GM19324 (cell line): ENCODE results near the gene KRTAP5-6.

Source experiments
- ATAC-seq: cut with Tn5 transposase; IDR thresholded peaks from one replicate; pipeline ENCODE4 v1.9.1; 2021; ENCODE audit warnings: mild to moderate bottlenecking, moderate library complexity; ENCODE audit not compliant: unreplicated experiment, low FRiP score

KRTAP5-6 gene, protein sequence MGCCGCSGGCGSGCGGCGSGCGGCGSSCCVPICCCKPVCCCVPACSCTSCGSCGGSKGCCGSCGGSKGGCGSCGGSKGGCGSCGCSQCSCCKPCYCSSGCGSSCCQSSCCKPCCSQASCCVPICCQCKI

DNA sequence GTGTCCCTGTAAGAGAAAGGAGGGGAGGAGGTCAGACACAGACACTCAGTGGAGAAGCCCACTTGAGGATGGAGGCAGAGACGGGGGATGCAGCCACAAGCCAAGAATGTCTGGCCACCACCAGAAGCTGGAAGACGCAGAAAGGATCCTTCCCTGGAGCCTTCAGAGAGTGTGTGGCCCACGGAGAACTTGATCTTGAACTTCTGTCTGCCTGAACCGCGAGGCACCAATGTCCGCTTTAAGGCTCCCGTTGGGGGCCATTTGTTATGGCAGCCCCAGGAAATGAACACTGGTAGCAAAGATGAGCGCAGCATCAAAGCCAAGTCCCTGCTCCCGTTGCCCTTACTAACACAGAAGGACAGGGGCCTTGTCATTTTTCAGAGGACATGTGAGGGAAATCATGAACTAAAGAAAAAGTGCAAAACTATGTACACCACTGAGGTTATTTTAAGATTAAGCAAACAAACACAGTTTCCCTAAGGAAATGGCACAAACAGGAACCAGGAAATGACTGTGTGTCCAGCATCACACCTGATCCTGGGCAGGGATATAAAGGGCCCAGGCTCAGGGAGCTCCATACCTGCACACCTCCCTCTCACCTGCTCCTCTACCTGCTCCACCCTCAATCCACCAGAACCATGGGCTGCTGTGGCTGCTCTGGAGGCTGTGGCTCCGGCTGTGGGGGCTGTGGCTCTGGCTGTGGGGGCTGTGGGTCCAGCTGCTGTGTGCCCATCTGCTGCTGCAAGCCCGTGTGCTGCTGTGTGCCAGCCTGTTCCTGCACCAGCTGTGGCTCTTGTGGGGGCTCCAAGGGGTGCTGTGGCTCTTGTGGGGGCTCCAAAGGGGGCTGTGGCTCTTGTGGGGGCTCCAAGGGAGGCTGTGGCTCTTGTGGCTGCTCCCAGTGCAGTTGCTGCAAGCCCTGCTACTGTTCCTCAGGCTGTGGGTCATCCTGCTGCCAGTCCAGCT, at the start of gene KRTAP5-6:
Gene KRTAP5-6, plus strand, starts transcription at position 588 of the 963 bp plus-strand sequence. Its CDS starts 51 bp downstream, at position 639.
- no peak for ATAC-seq

DNA sequence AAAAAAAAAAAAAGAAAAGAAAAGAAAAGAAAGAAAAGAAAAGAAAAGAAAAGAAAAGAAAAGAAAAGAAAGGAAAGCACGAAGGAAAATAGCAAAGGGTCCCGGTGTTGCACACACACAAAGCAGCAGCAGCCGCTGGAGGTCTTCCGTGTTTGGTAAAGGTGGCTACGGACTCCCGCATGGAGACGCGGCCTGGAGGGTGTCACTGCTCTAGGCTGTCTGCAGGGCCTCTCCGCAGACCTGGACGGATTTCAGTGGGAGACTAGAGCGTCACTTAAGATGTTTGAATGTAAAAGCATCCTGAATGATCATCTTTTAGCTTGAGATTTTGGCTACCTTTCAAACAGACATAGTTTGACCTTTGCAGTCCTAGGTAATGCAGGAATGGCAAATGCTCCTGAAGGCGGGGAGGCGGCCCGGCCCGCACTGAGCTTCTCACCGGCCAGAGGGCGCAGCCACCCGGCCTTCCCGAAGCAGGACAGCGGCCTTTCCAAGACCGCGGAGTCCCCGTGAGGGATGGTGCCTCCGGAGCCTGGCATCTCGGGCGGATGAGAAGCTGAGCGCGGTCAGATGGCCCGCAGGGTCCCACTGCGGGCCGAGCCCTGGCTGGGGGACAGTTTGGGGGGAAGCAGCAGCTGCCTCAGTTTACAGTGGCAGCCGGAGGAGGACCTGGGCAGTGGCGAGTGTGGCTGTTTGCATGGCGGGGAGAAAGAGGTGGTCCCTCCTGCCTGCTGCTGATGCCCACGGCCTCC, 48.9 kb upstream of the KRTAP5-6 start:
- ATAC-seq: no peak

GRCh38 chr11:1648653-1649420, 48.2 kb upstream of the KRTAP5-6 start:
- ATAC-seq: no peak

DNA sequence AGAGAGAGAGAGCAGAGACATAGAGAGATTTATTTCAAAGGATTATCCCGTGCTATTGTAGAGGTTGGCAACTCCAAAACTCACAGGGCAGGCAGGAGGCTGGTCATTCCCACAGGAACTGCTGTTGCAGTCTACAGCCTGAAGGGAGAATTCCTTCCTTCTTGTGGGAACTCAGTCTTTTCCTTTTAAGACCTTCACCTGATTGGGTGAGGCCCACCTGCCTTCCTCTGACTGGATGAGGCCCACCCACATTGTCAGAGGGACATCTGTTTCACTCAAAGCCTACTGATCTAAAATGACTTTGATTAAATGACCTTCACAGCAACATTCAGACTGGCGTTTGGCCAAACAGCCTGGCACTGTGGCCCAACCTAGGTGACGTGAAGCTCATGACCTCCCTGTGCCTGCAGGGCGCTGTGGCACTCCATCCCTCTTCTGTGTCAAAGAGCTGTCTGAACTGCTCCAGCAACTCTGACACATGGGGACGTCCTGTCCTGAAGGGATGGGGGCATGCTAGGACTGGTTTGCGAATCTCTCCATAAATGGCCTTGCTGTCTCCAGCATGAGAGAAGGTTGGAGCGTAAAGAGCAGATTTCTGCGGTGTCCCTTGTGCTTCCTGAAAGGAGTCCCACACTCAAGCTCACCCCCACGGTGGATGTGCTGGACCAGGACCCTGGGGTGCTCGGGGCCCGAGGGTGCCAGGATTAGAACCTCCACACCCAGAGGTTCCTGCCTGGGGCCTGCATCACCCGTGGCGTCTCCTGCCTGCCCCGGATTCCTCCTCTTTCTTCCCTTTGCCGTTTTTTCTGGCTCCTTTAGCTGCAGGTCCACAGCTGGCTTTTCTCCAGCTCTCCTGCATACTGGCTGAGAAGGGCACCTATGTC, 46.7 kb upstream of the KRTAP5-6 start:
- no peak for ATAC-seq

- ATAC-seq: no peak
These were observed 46.1 kb upstream of the KRTAP5-6 start for GRCh38 chr11:1650918-1651262.

- no peak for ATAC-seq
These were observed 45.5 kb upstream of the KRTAP5-6 start for GRCh38 chr11:1651411-1651980.

DNA sequence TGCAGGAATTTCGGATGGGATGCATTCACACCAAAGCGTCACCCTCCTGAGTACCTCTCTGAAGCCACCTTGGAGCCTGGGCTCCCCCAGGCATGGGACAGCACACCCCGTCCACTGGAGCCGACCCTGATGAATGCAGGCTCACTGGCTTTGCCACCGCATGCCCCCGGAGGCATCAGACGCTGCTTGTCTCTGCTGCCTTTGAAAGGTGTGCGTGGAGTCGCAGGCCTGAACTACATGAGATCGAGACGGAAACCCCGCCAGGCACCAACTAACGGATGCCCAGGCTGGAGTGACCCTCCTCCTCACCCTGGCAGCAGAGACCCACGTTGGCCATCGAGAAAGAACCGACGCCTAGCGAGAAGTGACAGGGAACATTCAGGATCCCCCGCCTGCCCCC, 45.0 kb upstream of the KRTAP5-6 start:
- ATAC-seq: no peak

DNA sequence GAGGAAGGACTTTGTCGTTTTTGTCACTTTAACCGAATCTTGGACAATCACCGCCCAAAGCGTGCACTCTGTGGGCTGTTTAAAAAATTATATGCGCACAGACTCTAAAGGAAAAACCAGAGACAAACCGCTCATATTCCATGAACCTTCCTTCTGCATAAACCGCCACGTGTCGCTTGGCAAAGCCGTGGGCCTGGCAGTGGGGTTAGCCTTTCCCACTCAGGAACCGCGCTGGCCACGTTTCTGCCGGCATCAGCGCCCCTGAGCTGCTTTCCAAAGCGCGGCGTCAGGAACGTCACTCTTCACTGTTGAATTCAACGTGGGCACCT, 44.6 kb upstream of the KRTAP5-6 start:
- ATAC-seq: no peak

GRCh38 chr11:1652771-1653540, 44.0 kb upstream of the KRTAP5-6 start:
- no peak for ATAC-seq

GRCh38 chr11:1653541-1654387, 43.2 kb upstream of the KRTAP5-6 start:
- ATAC-seq: no peak

DNA sequence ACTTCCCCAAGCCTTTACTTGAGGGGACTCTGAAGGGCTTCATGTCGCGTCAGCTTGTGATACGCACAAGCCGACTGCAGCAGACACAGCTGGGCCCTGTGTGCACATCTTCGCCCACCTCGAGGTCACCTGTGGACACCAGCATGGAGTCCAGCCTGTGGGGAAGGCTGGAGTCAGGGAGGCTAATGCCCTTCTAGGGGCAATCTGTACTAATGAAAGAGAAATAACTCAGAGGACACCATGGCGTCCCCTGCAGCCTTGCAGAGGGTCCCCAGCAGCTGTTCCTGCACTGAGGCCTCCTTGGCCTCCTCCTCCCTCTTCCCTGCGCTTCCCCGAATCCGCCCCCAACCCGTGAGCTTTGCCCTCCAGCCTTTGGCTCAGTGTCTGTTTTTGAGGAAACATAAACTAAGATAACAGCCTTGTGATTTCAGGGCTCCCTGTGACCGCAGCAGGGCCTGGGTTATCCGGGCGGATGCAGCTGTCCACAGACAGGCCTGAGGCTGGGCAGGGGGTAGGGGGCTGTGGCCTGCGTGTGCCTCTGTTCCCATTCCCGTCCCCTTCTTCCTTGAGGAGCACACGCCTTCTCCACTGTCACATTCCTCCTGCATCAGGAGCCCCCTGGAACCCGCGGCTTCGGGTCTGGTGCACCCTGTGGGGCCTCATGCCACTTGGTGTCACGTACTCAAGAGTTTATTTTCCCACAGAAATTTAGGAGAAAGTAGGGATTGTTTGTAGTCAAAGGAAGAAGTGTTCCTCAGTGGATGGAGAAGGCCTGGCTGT, 42.4 kb upstream of the KRTAP5-6 start:
- no peak for ATAC-seq

DNA sequence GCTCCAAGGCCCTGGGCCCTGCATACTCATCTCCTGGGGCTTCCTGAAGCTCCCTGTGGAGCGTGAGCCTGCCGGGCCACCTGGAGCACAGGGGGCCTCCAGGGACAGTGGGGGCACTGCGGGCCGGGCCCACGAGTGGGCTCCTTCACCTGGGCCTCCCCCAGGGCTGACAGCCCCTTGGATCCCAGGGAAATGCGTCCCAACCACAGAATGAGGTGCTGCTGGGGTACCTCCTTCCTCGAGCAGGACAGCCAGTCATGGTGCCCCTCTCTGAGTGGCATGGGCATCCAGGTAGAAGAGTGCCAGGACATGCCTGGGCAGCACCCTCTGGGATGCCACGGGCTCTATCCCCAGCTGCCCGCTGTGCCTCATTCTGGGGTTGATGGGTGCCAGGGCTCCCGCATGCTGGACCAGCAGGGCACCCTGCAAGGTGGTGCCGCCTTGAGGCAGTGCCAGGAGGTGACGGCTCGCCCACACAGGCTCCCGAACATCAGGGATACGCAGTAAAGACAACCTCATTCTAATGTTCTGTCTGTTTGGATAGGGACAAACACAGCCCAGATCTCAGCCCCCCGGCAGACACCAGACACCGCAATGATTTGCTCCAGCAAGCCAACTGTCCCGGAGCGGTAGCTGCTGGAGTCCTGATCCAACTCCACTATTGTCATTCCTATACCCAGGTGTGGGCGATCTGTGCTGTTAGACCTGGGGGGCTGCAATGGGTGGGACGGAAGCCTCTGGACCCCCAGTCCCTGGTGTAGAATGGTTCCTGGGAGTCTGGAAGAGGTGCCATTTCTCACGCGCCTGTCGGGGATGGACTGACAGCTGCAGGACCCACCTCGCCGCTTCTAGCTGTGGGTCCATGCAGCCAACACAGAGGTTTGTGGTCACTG, 41.6 kb upstream of the KRTAP5-6 start:
- no peak for ATAC-seq

DNA sequence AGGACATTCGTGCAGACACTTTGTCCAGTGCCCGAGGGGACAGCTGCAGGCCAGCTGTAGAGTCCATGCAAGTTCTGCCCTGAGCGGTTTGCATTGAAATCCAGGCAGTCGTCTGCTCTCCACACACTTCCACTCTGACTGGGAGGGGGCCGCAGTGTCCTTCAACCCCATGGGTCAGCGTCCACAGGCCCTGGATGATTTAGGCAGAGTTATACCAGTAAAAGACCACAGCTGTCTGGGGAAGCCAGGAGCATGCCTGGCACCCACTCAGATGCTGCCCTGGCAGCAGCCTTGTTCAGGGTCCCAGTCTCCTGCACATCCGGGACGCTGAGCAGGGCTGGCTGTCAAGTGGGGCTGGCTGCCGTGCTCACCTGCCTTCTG, 40.9 kb upstream of the KRTAP5-6 start:
- ATAC-seq: no peak

DNA sequence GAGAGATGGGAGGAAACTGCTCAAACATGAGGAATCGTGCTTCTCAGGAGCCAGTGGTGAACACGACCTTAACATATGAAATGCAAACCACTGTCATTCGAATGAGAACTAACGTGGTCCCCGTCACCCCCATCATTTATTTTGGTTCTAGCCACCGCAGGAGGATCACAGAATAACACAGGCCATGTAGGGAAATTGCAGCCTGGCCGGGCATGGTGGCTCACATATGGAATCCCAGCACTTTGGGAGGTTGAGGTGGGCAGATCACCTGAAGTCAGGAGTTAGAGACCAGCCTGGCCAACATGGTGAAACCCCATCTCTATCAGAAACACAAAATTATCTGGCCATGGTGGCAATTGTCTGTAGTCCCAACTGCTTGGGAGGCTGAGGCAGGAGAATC, 40.3 kb upstream of the KRTAP5-6 start:
- no peak for ATAC-seq

GRCh38 chr11:1659506-1659905, 37.5 kb upstream of the KRTAP5-6 start:
- ATAC-seq: no peak
